Airway epithelial cell (primary cell): ENCODE results near the gene ASNSD1. TPM values are rescaled to one million over a fixed set of nuclear protein-coding genes. Genes with fewer than 3 reads are reported as not detected.

Experiments used
- total RNA-seq: library from RNA; depleted of rRNA; stranded (reverse); fragments of >200 nt; gene quantifications from 2 replicates; pipeline ENCODE4 v1.2.3, GENCODE V29; 2015

ASNSD1 gene
- total RNA-seq = 19.3 and 28.9 TPM in 2 replicates

DNA sequence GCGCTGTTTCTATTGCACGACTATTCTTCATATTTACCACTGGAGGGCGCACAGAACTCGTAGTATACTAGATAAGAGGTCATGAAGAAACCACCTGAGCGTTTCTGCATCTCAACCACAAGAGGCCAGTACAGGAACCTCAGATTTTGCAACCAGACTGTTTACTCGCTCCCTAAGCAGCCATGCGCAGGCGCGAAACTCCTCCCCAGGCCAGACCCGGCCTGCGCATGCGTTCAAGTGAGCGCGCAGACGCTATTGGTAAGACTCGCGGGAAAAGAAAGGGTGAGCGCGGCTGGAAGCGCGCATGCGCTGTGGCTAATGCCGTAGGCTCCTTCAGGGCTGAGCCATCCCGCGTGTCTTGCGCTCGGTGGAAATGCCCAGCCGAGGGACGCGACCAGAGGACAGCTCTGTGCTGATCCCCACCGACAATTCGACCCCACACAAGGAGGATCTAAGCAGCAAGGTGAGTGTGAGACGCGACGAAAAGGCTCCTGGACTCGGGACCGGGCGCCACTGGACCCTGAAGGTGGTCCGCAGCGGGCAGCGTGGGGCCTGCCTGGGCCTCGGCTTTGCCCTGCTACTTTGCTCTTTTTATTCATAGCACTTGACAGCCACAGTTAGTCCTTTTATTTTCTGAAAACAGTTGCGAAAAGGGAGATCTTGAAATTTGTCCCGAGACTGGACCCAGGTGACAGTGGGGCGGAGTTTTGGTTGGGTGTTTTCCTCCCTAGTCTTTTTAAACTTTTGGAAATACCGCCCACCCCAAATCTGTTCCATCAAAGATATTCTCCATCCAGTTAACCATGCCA lies at the start of gene ASNSD1:
Gene ASNSD1 (plus strand): TSS at position 312 of the 809 bp plus-strand sequence. CDS start 4,674 bp downstream, outside the sequence.

DNA sequence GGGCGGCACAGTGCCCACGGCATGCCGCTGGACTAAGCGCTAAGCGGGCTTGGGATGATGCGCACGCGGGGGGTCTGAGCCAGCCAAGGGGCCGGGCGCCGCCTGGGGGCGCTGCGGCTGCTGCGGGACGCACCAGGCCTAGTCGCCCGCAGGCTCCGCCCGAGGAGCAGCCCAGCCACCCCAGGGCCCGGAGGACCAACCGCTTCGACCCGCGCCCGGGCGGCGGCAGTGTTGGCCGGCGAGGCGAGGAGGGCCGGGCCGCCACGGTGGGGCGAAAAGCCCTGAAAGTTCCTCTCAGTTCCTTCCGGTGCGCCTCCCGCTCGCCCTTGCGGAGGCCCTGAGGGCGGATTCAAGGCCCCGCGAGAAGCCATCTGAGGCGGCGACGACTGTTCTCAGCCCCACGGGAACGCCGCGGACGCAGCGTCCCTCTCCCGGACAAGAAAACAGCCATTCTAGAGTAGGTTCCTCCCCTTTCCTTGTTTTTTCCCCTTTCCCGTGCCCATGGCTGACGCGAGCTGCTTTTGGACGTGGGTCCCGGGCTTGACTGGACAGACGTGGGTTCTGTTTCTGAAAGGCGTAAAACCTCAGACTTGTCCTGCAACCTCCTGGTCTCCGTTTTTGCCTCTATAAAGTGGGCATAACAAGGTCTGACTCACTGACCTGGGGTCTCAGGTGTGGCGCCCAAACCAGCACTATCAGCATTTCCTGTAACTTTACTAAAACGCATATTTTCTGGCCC lies 13.3 kb downstream of the ASNSD1 start, which contains the start of gene ANKAR:
Gene ANKAR (plus strand): TSS at position 297 of the 739 bp plus-strand sequence. CDS start 1,821 bp downstream, outside the sequence.

Other genes starting within 250 kb of the ASNSD1 start
- gene WDR75, start 220.0 kb upstream of the ASNSD1 start, total RNA-seq = 36.6 and 42.1 TPM in 2 replicates
- gene SLC40A1, start 80.7 kb upstream of the ASNSD1 start, total RNA-seq = 0.79 and 0.99 TPM in 2 replicates
- gene ANKAR, start 13.2 kb downstream of the ASNSD1 start, total RNA-seq = 0.78 and 1.6 TPM in 2 replicates
- 7.1 and 12.4 TPM in 2 replicates for gene OSGEPL1, start 101.3 kb downstream of the ASNSD1 start, total RNA-seq
- gene ORMDL1, start 122.9 kb downstream of the ASNSD1 start, total RNA-seq = 22.0 and 30.5 TPM in 2 replicates
- 16.4 and 18.5 TPM in 2 replicates for gene PMS1, start 123.0 kb downstream of the ASNSD1 start, total RNA-seq